ENCODE measurements around the gene CPNE5.
A peak's percentile ranks its signal among the peaks of the same experiment; 100 is the strongest.

Gene CPNE5

DNA sequence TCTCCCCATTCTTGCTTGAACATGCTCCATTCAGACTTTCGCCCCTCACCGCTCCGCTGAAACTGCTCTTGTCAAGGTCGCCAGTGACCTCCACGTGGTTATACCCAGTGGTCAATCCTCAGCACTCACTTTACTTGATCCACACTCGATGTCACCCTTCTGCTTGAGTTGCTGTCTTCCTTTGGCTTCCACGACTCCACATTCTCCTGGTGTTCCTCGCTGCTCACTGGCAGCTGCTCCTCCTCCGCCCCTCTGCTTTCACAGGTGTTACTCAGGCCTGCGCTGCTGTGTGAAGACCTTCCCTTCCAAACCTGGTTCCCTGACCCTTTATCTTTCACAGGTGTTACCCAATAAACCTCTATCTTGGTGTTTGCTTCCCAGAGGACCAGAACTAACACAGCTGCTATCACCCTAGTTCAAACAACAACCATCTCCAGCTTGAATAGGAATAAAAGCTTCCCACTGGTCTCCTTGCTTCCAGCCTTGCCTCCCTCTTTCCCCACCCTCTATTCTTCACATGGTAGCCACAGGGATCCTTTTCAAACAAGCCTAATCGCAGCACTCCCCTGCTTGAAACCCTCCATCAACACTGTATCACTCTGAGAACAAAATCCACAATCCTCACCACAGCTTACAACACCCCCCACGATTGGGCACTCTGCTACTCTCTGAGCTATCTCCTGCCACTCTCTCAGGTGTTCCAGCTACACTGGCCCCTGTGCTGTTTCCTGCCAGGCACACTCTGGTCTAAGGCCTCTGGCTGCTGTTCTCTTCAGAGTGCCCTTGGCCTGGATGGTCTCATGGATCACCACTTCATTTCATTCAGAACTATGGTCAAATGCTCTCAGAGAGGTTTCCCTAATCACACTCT is 24.7 kb upstream of the CPNE5 start:
- Histone ChIP-seq H3K4me3 (no peak overlapping the region), H3K27ac (no peak overlapping the region)
- TF ChIP-seq, protein P1, sequence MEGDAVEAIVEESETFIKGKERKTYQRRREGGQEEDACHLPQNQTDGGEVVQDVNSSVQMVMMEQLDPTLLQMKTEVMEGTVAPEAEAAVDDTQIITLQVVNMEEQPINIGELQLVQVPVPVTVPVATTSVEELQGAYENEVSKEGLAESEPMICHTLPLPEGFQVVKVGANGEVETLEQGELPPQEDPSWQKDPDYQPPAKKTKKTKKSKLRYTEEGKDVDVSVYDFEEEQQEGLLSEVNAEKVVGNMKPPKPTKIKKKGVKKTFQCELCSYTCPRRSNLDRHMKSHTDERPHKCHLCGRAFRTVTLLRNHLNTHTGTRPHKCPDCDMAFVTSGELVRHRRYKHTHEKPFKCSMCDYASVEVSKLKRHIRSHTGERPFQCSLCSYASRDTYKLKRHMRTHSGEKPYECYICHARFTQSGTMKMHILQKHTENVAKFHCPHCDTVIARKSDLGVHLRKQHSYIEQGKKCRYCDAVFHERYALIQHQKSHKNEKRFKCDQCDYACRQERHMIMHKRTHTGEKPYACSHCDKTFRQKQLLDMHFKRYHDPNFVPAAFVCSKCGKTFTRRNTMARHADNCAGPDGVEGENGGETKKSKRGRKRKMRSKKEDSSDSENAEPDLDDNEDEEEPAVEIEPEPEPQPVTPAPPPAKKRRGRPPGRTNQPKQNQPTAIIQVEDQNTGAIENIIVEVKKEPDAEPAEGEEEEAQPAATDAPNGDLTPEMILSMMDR (IDR thresholded peaks at IDR 0.05) = no peak
- DNase-seq (ENCODE audit: low spot score) = no peak

DNA sequence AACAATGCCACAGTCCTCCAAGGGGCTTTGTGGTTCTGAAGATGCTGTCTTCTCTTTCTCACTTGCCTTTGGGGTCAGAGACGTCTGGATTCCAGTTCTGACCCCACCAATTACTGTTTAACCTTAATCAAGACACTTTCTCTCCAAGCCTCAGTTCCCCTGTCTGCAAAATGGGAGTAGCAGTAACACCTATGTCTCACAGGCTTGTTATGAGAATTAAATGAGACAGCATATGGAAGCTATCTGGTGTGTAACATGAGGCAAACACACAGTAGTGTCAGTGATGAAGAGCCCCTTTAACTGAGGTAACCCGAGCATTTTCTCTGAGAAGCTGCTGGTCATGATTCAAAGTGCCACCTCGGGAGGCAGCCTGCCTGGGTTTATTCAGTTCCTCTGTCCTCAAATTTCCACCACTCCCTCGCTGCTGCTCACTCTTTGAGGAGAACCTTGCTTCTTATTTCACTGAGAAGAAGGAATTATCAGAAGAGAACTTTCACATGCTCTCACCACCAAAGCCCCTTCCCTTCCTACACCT is 23.7 kb upstream of the CPNE5 start:
- H3K27ac ChIP-seq = no peak overlapping the region
- TF ChIP-seq, protein P1 (IDR thresholded peaks at IDR 0.05) = no peak
- no peak overlapping the region for H3K4me3 ChIP-seq
- no peak for DNase-seq (ENCODE audit: low spot score)

DNA sequence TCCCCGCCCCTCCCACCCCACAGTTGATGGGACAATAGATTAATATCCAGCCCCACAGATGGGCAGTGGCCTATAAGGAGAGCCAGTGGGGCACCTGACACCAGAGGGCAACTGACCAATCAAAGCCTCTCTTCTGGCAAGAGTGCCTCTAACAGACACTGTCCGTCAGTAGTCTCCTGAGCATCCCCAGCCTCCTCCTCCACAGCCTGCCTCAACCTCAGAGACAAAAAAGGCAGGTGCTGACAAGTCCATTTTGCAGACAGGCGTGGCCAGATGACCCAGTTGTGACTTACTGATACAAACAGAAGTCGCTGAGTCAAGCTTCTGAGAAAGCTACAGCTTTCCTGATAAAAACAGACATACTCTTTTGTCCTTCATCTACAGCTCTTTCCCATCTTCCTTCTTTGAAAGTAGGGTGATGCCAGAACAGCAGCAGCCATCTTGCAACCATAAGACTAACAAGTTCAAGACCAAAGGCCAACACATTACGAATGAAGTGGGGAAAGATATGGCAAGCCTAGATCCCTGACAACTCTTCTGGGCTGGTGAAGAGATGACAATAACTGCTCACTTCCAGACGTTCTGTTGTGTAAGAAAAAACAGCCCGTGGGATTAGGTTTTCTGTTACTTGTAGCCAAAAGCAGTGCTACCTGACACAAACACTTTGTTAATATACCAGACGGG is 23.1 kb upstream of the CPNE5 start:
- no peak overlapping the region for H3K27ac ChIP-seq
- no peak for DNase-seq (ENCODE audit: low spot score)
- H3K4me3 ChIP-seq = no peak overlapping the region
- TF ChIP-seq, protein P1 (IDR thresholded peaks at IDR 0.05) = no peak

DNA sequence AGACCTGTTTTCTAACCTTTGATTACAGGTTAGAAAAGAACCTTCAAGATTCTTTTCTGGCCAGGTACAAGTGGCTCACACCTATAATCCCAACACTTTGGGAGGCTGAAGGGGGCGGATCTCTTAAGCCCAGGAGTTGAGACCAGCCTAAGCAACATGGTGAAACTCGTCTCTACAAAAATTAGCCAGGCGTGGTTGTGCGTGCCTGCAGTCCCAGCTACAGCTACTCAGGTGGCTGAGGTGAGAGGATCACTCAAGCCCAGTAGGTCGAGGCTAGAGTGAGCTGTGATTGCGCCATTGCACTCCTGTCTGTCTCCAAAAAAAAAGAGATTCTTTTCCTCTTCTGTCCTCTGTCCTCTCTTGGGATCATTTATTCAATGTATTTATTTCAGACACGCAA is 20.9 kb upstream of the CPNE5 start:
- DNase-seq (ENCODE audit: low spot score) = no peak
- H3K4me3 ChIP-seq = no peak overlapping the region
- TF ChIP-seq, protein P1 (IDR thresholded peaks at IDR 0.05) = no peak
- no peak overlapping the region for H3K27ac ChIP-seq

DNA sequence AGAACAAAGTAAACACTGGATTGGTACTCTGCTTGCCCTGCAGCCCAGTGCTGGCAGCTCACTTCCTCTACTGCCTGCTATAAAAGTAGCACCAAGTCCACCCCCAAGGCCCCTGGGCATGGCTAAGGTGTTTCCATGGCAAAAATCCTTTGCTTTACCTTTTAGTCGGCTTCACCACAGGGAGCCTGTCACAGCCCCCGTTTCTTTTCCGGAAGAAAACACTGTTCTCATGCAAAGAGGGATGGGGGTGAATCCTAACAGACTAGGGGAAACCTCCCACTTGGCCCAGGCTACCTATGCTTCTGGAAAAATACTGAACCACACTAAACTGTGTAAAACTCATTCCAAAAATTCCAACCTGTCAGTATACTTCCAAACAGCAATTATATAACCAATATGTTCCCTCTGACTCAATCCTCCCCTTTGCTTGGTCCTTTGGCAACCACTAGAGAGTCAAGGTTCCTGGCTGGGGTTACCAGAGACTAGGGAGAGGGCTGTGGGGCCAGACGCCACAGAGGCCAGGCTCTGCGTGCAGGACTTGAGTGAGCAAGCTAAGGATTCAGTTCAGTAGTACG is 19.2 kb upstream of the CPNE5 start:
- TF ChIP-seq, protein P1 (IDR thresholded peaks at IDR 0.05) = no peak
- Histone ChIP-seq H3K4me3 (no peak overlapping the region), H3K27ac (peak overlapping the region in 1 of 2 donors; percentile 25)
- no peak for DNase-seq (ENCODE audit: low spot score)

DNA sequence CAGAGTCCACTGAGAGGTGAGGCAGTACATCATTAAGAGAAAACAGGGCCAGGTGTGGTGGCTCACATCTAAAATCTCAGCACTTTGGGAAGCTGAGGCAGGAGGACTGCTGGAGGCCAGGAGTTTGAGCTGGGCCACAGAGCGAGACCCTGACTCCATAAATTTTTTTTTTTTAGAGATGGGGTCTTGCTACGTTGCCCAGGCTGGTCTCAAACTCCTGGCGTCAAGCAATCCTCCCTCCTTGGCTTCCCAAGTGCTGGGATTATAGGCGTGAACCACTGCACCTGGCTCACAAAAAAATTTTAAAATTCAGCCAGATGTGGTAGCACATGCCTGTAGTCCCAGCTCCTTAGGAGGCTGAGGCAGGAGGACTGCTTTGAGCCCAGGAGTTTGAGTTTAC is 18.1 kb upstream of the CPNE5 start:
- no peak for DNase-seq (ENCODE audit: low spot score)
- Histone ChIP-seq H3K27ac (no peak overlapping the region), H3K4me3 (no peak overlapping the region)
- TF ChIP-seq, protein P1 (IDR thresholded peaks at IDR 0.05) = no peak
